AG09319 (cell line): ENCODE results near the gene ACAD11.

ENCODE experiments used
- DNase-seq: peaks from one replicate; pipeline ENCODE4 v3.0.0-alpha.2; 2010; ENCODE audit warnings: low read depth; ENCODE audit errors: extremely low read depth
- CTCF ChIP-seq: IDR thresholded peaks from 2 replicates; pipeline ENCODE4 v1.5.1; 2011; ENCODE audit warnings: low read depth, mild to moderate bottlenecking, inconsistent platforms, low read length, moderate library complexity

The ACAD11 gene

GRCh38 chr3:132535575-132536441 is 123.8 kb downstream of the ACAD11 start:
- TF ChIP-seq CTCF: peak; percentile 52
- peak; percentile 81 for DNase-seq

- no peak for TF ChIP-seq CTCF
- no peak for DNase-seq
Observed at GRCh38 chr3:132530624-132531023, 129.0 kb downstream of the ACAD11 start.

- no peak for DNase-seq
- TF ChIP-seq CTCF: no peak
Observed at GRCh38 chr3:132522353-132522752, 137.3 kb downstream of the ACAD11 start.

- no peak for DNase-seq
- no peak for TF ChIP-seq CTCF
Observed at GRCh38 chr3:132521901-132522300, 137.7 kb downstream of the ACAD11 start.

GRCh38 chr3:132519914-132520313 is 139.7 kb downstream of the ACAD11 start:
- DNase-seq: no peak
- no peak for TF ChIP-seq CTCF

- DNase-seq: no peak
- TF ChIP-seq CTCF: no peak
Observed at GRCh38 chr3:132517311-132517710, 142.3 kb downstream of the ACAD11 start.

GRCh38 chr3:132513057-132513456 is 146.6 kb downstream of the ACAD11 start:
- no peak for DNase-seq
- no peak for TF ChIP-seq CTCF
